ENCODE results near the gene STBD1.
"Not testable (repeated sequence)": the region's sequence is repeated elsewhere in the genome, so short reads cannot be mapped to it uniquely, and the experiment has no call there.

Gene STBD1

DNA sequence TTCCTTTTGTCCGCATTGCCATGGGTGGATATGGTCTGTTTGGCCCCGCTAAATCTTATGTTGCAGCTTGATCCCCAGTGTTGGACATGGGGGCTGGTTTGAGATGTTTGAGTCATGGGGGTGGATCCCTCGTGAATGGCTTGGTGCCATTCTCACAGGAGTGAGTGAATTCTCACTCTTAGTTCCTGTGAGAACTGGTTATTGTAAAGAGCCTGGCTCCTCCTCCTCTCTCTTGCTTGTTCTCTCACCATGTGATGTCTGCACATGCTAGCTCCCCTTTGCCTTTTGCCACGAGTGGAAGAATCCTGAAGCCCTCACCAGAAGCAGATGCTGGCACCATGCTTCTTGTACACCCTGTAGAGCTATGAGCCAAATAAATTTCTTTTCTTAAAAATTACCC, 22.6 kb upstream of the STBD1 start:
- no peak for DNase-seq (ENCODE audit: low spot score)

DNA sequence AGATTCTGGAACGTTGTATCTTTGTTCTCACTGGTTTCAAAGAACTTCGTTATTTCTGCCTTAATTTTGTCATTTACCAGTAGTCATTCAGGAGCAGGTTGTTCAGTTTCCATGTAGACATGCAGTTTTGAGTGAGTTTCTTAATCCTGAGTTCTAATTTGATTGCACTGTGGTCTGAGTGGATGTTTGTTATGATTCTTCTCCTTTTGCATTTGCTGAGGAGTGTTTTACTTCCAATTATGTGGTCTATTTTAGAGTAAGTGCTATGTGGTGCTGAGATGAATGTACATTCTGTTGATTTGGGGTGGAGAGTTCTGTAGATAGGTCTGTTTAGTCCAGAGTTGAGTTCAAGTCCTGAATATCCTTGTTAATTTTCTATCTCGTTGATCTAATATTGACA, 18.7 kb upstream of the STBD1 start:
- not testable (repeated sequence) for DNase-seq (ENCODE audit: low spot score)

DNA sequence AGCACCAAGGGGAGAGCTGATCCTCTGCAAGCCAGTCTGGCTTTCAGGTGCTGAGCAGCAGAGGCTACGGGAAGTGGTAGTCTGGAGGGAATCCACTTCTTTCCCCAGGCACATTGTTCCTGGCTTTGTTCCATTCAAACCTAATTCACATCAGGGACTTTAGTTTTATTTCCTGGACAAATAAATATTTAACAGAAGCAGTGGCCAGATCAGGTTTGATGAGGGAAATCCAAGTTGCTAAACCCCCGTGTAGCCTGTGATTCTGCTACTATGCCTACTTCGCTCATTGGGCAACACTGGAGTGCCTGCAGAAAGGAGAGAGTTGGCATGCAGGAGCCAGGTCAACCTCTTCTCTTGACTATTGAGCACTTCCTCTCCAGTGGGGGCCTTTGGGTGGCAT, 13.8 kb upstream of the STBD1 start:
- no peak for DNase-seq (ENCODE audit: low spot score)

DNA sequence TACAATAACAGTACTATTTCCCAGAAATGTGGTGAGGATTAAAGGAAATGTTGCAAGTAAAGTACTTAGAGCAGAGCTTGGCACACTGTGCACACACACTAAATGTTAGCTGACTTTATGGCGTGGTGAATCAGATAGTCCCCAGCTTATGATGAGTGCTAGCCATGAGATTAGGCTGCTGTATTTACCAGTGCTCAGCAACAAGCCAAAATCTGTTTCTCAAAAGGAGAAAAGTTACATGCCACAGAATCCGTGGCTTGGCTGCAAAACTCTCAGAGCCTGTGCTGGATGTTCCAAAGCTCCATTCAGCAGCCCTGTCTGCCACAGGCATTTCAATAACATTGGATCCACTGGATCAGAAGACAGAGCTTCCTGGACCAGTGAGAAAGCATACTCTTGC, 12.8 kb upstream of the STBD1 start:
- DNase-seq (ENCODE audit: low spot score), result no peak

DNA sequence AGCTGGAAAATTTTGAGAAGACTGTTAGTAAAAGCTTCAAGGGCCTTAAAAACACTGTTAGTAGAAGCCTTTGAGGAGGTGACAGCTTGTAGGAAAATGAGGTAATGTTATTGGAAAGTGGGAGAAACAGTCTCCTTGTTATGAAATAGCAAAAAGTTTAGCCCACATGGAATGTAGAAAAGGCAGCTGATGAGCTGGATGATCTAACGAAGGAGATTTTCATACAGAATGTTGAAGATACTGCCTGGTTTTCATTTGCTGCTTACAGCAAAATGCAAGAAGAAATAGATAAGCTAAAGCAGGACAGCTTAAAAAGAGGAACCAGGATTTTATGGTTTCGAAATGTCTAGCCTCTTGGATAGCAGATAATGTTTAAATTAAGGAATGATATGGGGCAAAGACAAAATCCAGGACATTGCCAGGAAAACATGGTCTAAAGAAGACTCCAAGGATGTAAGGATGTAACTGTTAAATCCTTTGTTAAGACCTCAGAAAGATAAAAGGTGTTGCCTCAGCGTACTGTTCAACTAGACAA, 10.2 kb upstream of the STBD1 start:
- no peak for DNase-seq (ENCODE audit: low spot score)

DNA sequence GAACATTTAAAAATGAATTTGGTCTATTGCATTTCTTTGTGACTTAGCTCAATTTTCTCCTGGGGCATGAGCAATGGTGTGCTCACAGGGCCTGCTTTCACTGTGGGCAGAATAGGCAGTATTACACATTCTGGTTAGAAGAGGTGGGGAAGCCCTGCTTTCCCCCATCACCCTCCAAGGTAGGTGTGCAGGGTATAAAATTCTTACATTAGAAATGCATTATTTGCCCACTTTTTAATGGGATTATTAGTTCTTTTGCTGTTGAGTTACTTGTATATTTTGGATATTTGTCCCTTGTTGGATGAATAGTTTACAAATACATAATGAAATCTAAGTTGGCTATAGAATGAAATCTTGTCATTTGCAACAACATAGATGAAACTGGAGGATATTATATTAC, 8.3 kb upstream of the STBD1 start:
- DNase-seq (ENCODE audit: low spot score), result no peak

DNA sequence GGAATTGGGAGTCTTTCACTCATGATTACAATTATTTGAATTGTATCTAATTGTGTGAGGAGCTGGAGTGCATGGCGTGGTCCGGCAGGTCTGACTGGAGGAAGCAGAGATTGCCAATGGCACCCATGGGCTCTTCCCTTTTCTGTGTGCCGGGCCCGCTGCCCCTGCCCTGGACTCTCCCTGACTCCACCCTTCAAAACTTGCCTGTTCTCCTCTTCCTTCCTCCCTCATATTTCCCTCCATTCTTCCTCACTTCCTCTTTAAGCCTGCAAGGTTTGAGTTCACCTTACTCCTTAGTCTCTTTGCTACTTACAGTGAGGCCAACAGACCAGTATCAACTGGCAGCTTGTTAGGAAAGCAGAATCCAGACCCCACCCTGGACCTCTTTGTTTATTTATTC, 6.5 kb upstream of the STBD1 start:
- DNase-seq (ENCODE audit: low spot score), result no peak

DNA sequence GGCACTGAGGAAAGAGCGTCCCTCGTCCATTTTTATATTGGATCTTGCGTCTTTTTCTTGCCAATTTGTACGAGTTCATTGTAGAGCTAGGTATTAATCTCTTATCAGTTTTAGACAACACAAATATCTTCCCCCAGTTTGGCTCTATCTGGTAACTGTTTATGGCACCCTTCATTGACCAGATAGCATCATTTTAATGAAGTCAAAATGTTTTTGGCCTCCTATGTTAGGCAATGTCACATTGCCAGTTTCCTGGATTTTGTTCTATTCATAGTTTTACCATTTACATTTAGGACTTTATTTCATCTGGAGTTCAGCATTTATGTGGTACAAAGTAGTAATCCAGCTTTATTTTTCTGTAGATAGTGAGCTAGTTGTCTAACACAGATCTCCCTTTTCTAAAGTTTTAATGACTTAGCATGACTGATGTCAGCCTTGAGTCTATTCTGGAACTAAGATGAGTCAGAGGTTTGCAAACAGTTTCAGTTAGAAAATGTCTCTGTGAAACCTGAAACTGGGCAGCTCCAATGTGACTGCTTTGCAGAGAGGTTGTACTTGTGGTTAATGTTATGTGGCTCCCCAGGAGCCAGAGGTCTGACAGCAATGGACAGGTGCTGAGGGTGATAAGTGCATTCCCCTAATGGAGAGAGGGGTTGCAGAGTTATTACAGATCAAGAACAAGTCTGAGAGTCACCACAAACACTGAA, 5.3 kb upstream of the STBD1 start:
- no peak for DNase-seq (ENCODE audit: low spot score)

DNA sequence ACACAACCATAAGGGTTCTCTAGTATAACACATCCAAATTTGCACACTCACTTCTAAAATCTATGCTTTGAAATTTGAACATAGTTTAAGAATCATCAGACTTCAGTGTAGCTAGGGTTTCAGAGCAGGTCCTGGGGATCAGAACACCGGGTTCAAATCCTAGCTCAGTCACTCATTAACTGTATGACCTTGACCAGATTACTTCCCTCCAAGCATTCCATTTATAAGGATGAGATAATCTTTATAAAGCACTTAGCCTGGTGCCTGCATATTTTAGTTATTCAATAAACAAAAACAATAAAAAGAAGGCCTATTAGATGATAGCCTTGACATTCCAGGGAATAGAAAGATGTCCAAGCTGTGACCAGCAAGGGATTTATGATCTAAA, 4.8 kb upstream of the STBD1 start:
- no peak for DNase-seq (ENCODE audit: low spot score)

DNA sequence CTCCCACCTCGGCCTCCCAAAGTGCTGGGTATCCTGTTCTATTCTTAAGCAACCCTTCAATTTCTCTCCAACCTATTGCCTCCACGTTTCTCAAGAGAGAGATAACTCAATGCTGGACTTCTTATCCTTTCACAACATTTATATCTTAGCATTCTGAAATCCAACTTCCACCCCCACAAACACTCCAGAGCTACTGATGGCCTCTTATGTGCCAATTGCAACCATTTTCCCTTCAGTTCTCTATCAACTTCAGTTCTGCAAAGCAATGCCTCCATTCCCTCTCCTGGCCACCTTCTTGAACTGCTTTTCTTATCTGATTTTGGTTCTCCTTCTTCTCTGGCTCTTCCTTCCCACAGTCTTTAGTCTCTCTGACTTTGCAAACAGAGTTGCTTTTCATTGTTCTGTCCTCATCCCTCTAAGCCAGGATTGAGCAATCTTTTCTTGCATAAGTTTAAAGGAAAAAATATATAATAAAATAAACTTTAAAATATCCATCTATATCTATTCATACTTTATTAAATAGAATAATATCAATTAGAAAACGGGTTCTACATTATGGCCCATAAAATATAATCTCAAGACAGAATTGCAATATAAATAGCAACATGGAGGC, 3.6 kb upstream of the STBD1 start:
- no peak for DNase-seq (ENCODE audit: low spot score)

DNA sequence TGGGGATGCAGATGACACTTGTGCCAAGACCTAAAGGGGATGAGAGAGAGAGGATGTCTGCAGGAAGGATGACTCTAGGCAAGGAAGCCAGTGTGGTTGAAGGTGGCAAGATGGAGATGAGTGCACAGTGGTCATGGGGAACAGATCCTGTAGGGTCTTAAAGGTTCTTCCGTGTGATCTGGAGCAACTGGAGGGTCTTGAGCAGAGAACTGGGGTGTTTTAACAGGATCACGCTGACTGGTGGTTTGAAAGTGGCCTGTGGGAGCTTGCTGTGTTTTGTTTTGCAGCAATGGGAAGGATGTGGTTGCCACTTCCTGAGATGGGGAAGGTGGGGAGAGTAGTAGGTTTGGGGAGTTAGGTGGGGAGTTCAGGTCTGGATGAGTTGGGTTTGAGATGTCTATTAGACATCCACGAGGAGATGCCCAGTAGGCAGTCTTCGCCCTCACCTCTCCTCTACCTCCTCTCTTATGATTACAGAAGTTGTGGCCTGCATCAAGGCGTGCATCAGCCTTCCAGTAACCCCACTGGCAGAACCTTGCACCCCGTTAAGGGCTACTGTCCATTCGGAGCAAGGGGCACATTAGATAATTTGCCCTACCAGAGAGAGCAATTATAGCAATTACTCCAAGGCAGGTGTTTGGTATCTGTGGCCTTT, 1.4 kb upstream of the STBD1 start:
- peak; percentile 26 for DNase-seq (ENCODE audit: low spot score)

DNA sequence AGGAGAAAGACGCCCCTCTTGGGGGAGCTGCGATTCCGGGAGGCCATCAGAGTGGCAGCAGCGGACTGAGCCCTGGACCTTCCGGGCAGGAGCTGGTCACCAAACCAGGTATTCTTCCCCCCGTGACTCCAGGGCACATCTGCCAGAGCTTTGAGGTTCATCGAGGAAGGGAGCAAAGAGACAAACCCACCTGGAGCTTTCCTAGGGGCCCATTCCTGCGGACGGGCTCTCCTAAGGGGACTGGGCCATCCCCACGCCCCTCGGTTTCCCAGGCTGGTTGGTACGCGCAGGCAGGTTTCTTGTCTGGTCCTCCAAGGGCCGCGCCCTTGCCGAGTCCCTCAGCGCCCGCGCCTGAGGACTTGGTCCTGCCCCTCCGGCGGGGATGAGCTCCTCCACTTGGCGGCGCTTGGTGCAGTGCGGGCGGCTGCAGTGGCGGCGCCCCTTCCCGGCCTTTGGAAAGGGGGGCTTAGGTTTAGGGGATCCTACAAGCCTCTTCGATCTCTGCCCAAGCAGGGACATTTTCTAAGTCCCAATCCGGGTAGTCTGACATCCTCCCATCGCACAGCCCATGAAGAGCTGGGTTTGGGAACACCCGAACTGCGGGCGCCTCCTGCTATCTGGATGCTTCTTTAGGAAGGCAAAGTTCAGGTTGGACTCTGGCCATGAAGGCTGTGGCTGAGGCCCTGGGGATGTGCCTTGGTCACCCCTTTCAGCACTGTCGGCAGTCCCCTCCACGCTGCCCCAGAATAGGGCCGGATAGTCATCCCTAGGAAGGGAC, 538 bp downstream of the STBD1 start:
- peak; percentile 7 for DNase-seq (ENCODE audit: low spot score)

DNA sequence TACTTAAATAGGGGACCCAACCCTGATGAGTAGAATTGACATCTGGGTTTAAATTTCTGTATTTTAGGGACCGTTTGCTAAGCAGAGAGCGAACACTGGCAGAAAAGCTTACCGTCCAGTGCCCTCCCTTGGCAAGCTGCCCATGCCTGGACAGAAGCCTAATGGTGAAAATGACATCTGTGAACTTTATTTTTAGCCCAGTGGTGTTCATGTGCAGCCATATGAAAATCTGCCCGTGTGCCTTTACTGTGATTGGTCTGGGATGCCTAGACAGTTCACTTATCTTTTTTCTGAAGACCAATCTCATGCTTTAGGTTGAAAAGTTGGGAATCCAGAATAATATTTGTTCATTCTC, 1.1 kb downstream of the STBD1 start:
- no peak for DNase-seq (ENCODE audit: low spot score)

DNA sequence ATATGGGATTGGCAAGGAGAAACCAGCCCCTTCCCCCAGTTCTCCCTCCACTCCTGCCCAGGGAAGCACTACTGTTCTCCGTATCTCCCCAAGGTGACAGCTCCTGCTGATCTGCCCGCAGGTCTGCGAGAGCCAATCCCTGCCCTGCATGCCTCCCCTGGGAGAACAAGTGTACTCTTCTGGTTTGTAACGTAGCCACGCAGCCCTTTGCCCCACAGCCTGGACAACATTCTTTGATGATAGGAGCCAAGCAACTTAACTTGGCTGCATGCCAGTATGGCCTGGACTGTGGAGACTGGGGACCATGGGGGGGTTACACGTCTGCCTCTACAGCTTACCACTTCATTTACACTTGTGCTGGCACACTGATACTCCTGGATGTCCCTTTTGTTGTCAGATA, 2.0 kb downstream of the STBD1 start:
- no peak for DNase-seq (ENCODE audit: low spot score)

DNA sequence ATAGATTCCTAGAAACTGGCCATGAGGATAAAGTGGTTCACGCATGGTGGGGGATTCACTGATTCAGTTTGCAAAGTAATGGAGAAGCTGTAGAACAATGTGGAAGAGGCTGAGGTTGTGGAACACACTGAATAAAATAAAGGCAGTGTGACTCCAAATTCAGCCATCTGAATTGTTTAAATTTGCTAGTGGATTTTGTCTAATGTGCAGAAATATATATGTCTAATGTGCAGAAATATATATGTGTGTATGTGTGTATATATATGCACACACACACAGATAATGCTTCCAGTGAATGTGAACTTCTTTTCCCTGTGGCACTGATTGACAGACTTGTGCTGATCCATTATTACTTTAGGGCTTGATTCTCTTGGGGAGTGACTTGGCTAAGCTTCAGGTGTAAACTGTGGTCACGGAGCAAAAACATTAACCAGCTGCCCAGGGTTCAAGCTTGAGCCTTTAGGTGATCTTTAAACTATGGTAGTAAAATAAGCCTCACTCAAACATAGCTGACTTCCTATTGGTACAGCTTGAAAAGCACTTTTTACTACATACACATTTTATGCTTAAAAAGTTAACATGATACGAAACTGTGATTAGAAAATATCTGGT, 3.5 kb downstream of the STBD1 start:
- no peak for DNase-seq (ENCODE audit: low spot score)

DNA sequence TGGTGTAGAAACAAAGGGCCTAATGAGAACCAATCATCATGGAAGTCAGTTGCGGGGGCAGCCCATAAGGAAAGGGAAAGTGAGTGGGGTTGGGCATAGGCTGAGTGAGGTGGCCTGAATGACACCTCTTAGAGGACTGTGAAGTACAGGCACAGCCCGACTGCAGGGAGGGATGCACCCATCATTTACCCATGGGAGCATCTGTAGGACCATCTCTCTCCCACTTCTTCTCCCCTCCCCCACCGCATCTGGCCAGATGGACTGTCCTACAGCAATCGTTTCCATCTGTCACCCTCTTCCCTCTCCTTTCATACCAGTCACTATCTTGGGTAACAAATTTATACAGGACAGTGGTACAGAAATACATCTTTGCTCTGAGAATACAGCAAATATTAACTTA, 4.2 kb downstream of the STBD1 start:
- DNase-seq (ENCODE audit: low spot score), result no peak

DNA sequence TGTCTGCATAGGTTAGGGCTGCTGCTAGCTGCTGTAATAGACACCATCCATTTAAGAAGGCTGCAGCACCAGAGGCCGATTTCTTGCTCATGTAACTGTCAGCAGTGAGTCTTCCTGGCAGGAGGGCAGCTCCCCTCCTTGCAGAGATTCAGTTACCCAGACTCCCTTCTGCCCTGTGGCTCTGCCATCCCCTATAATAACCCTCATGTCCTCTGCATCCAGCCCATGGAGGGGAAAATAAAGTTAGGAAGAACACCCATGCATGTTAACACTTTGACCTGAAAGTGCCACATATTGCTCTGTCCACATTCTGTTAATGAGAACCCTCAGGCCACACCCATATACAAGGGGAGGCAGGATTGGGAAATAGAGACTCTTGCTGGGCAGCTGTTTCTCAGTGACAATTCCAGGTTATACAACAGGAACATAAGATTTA, 5.4 kb downstream of the STBD1 start:
- no peak for DNase-seq (ENCODE audit: low spot score)

DNA sequence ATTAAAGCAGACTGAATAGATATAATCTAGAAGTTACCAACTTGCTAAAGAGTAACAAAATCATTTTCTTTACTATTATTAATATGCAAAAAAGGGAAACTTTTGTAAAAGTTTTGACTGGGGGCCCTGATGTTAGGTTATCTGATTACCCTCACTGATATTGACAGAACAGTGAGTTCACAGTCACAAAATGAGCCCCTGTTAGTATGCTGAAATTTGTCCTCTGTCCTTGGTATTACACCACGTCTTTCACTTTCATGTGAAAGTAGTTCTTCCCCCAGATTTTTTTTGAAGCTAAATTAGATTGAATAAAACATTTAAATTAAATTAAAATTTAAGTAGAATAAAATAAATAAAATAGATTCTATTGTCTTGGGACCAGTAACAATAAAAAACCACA, 5.9 kb downstream of the STBD1 start:
- DNase-seq (ENCODE audit: low spot score), result no peak

DNA sequence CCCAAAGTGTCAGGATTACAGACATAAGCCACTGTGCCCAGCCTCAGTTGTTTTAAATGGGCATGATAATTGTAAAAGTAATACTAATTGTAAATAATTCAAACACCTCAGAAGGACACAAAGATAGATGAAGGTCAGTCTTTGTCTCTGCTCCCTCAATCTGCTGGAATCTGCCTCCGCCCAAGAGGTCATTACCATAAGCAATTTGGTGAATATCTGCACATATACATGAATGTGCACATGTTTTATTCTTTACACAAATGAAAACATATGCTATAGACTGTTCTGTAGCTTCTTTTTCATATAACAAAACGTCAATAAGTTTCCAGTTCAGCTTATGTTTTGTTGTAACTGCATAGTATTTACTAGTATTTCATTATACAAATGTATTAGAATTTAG, 7.0 kb downstream of the STBD1 start:
- DNase-seq (ENCODE audit: low spot score), result no peak

DNA sequence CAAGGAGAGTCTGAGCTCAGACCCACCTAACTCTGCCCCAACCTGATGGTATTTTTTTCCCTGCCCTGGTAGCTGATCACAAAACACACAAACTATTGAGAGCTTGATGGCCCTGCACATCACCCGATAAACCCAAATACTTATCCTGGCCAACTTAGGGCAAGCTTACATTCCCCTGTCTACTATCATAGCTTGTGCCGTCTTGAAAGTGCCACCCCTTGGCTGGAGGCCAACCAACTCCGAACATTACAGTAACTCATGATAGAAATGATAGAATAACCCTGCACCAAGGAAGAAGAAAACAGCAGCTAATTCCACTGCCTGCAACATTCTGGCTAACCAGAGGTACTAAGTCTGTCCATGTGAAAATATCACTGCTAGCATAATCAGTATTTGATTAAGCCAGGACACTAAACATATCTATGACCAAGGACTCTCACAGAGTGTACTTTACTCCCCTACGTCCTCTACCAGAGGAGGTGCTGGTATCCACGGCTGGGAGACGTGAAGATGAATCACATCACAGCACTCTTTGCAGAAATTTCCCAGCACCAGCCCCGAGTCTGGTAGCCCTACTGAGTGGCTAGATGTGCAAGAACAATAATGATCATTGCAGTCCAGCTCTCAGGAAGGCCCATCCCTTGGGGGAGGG, 8.9 kb downstream of the STBD1 start:
- no peak for DNase-seq (ENCODE audit: low spot score)

DNA sequence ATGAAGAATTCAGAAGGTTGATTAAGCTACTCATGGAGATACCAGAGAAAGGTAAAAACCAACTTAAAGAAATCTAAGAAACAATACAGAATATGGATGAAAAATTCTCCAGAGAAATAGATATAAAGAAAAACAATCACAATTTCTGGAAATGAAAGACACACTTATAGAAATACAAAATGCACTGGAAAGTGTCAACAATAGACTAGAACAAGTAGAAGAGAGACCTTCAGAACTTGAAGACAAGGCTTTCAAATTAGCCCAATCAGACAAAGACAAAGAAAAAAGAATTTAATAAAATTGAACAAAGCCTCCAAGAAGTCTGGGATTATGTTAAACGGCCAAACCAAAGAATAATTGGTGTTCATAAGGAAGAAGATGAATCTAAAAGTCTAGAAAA, 9.6 kb downstream of the STBD1 start:
- DNase-seq (ENCODE audit: low spot score), result no peak

DNA sequence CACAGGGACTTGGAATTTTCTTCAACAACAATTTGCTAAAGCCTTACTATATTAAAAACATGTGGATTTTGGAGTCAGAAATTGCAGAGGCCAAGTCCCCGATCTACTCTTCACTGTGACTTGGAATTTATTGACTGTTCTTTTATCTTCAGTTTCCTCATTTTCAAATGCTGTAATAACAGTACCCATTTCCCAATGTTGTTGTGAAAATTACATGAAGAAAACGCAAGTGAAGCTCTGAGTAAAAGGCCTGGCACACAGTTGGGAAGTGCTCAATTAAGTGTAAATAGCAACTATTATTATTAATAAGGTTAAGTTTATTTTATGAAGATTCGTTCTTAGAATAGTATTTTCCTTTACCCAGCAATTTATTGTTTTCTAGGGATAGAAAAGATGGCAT, 15.7 kb downstream of the STBD1 start:
- no peak for DNase-seq (ENCODE audit: low spot score)
